Panc1 (cell line): ENCODE measurements around the gene PINK1. TPM values are rescaled to one million over a fixed set of nuclear protein-coding genes. Genes with fewer than 3 reads are reported as not detected.

ENCODE experiments used
- ATAC-seq: fragments of 200-7000 bp; cut with Tn5 transposase; 2 replicates; pipeline ENCODE4 v1.9.1; 2020; ENCODE audit warnings: mild to moderate bottlenecking, moderate library complexity
- Bru-seq: library from RNA; stranded (reverse); fragments of 400-500 nt; gene quantifications from one replicate; lab custom pipeline; 2021; lab: Mats Ljungman, UMichigan
- BruChase-seq, 2 experiments: library from RNA; stranded (reverse); fragments of 400-500 nt; gene quantifications; one replicate each; lab custom pipeline; 2021; lab: Mats Ljungman, UMichigan
- BruUV-seq: library from RNA; stranded (reverse); fragments of 400-500 nt; replicated peaks from 2 replicates; lab custom pipeline; 2021; lab: Mats Ljungman, UMichigan
- CTCF ChIA-PET: fragments of 300-600 bp; sonication (Branson Sonifier 250); formaldehyde crosslinking; loops from one replicate; lab custom pipeline; 2022; ENCODE audit warnings: antibody characterized with exemption; lab: Charles Lee
- POLR2A ChIA-PET: fragments of 300-600 bp; sonication (Branson Sonifier 250); formaldehyde crosslinking; loops from one replicate; lab custom pipeline; 2022; ENCODE audit warnings: antibody characterized with exemption; lab: Charles Lee
- DNase-seq: peaks from one replicate; pipeline ENCODE4 v3.0.0-alpha.2; 2010; ENCODE audit warnings: low read depth, low spot score
- H3K27ac ChIP-seq: 2 replicates; pipeline ENCODE4 v1.5.1; 2011; ENCODE audit warnings: mild to moderate bottlenecking, low read length, inconsistent platforms
- H3K27me3 ChIP-seq: fragments of 200-500 bp; sonication (Bioruptor generic); 2 replicates; pipeline ENCODE4 v1.6.0; 2014; ENCODE audit warnings: low read length, inconsistent platforms; ENCODE audit not compliant: control insufficient read depth, insufficient read depth
- H3K36me3 ChIP-seq: fragments of 200-500 bp; sonication (Bioruptor generic); 2 replicates; pipeline ENCODE4 v1.5.1; 2014; ENCODE audit warnings: inconsistent platforms, mild to moderate bottlenecking, low read length, moderate library complexity; ENCODE audit not compliant: control insufficient read depth, insufficient read depth
- H3K4me1 ChIP-seq: 2 replicates; pipeline ENCODE4 v1.5.1; 2011; ENCODE audit warnings: inconsistent platforms, mild to moderate bottlenecking, low read length, moderate library complexity; ENCODE audit not compliant: control insufficient read depth, insufficient read depth
- H3K4me3 ChIP-seq, 2 experiments: 2 replicates each; pipeline ENCODE4 v1.5.1; 2011 to 2012; ENCODE audit warnings: low read depth in 2 of 2, low read length in 2 of 2, mild to moderate bottlenecking in 2 of 2, inconsistent platforms in 1 of 2, moderate library complexity in 1 of 2
- H3K9me3 ChIP-seq: fragments of 200-500 bp; sonication (Bioruptor generic); 2 replicates; pipeline ENCODE4 v1.5.1; 2014; ENCODE audit warnings: low read depth, mild to moderate bottlenecking, inconsistent platforms, low read length, moderate library complexity; ENCODE audit not compliant: control insufficient read depth, insufficient read depth
- REST ChIP-seq, 2 experiments: IDR thresholded peaks; 2 replicates each; pipeline ENCODE4 v1.6.1; 2011 to 2012; ENCODE audit warnings: low read depth in 2 of 2, control low read depth in 1 of 2, low read length in 1 of 2, mild to moderate bottlenecking in 1 of 2, moderate library complexity in 1 of 2; ENCODE audit not compliant: insufficient read depth in 1 of 2
- SIN3A ChIP-seq: IDR thresholded peaks from 2 replicates; pipeline ENCODE4 v1.6.1; 2012; ENCODE audit warnings: low read depth, mild to moderate bottlenecking, low read length, moderate library complexity, borderline replicate concordance; ENCODE audit not compliant: insufficient read depth
- in situ Hi-C: cut with HindIII; loops from 2 replicates; pipeline ENCODE4 v1.10.0; 2016; ENCODE audit warnings: low sequenced_read_pairs, low pct_unique_long_range_greater_than_20kb
- intact Hi-C: fragments of 100-400 bp; cut with micrococcal nuclease; formaldehyde crosslinking; loops from one replicate; pipeline ENCODE4 v1.10.0; 2022; ENCODE audit not compliant: unreplicated experiment
- long read RNA-seq: library from polyadenylated mRNA; unstranded; transcript quantifications from one replicate; pipeline ENCODE4 v2.0.0, GENCODE V29; 2021; ENCODE audit not compliant: unreplicated experiment
- polyA plus RNA-seq: library from polyadenylated mRNA; unstranded; fragments of >200 nt; gene quantifications from one replicate; pipeline ENCODE4 v1.2.1, GENCODE V29; 2012; ENCODE audit warnings: missing spikeins; ENCODE audit not compliant: insufficient read length
- total RNA-seq: library from RNA; stranded (reverse); gene quantifications from one replicate; pipeline ENCODE4 v1.2.1, GENCODE V29; 2021; ENCODE audit not compliant: unreplicated experiment
- TF ChIP-seq, protein P1 (sequence below): fragments of 450-650 bp; IDR thresholded peaks from 2 replicates; pipeline ENCODE4 v1.5.1; 2017; ENCODE audit warnings: mild to moderate bottlenecking

Gene PINK1
- total RNA-seq (32.1 TPM), Bru-seq, nascent RNA (percentile 50 among the genes with signal in this experiment), BruChase-seq, experiment 1, labeled RNA remaining after a 2-hour chase (percentile 47 among the genes with signal in this experiment), BruChase-seq, experiment 2, labeled RNA remaining after a 6-hour chase (percentile 58 among the genes with signal in this experiment)
- polyA plus RNA-seq: 48.0 TPM
- long read RNA-seq, transcript PINK1-201 (8 exons, 2,660 nt): major isoform, 113 of 154 reads
- long read RNA-seq, partial matches to known transcripts: 20 of 154 reads
- long read RNA-seq, other reads (novel, unspliced or antisense): 21 of 154 reads

DNA sequence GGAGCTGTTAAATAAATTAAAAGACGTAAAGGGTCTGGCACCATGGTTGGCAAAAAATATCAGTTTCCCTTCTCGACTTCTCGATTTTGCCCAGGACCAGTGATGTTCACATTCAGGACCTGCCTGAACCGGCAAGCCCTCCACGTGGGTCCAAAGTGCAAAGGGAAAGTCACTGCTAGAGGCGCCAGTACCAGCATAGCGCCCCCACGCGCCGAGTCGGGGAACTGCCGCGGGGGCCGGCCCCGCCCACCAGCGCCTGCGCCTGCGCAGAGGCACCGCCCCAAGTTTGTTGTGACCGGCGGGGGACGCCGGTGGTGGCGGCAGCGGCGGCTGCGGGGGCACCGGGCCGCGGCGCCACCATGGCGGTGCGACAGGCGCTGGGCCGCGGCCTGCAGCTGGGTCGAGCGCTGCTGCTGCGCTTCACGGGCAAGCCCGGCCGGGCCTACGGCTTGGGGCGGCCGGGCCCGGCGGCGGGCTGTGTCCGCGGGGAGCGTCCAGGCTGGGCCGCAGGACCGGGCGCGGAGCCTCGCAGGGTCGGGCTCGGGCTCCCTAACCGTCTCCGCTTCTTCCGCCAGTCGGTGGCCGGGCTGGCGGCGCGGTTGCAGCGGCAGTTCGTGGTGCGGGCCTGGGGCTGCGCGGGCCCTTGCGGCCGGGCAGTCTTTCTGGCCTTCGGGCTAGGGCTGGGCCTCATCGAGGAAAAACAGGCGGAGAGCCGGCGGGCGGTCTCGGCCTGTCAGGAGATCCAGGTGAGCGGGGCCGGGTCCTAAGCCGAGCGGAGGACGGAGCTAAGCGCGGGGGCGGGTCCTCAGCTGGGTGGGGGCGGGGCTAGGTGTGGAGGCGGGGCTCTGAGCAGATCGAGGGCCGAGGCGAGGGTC is at the start of gene PINK1:
TSS of gene PINK1 (plus strand) at position 269 of the 875 bp plus-strand sequence. CDS start at position 360, 91 bp downstream.
- peak; percentile 93 for ATAC-seq
- BruUV-seq: no TSS peak
- intact Hi-C loops: no loop called here

More for the DNA sequence above, at the start of gene PINK1:
- H3K4me3 ChIP-seq: peak within 1 kb of the TSS; percentile 70 to 81
- no peaks in the 10 kb centered on the region for H3K9me3 ChIP-seq
- H3K36me3 ChIP-seq: no peaks in the 10 kb centered on the region; the same call in 1 of the 2 replicates
- in situ Hi-C loops: no loop called here
- H3K27ac ChIP-seq: peak within 1 kb of the TSS; percentile 73
- ChIA-PET POLR2A (interaction anchor here (0.5 to 0.6 kb wide), 4 partner anchors 120 to 702 kb away, joined by 3 to 10 read pairs (median 5); no protein-coding TSS in a partner anchor), CTCF (interaction anchor here (0.5 to 2.2 kb wide), 8 partner anchors 50 to 1426 kb away, joined by 3 to 18 read pairs (median 4); partner anchors contain the start of gene MUL1)
- H3K27me3 ChIP-seq: no peaks in the 10 kb centered on the region
- H3K4me1 ChIP-seq: peaks cover 15% of the 10 kb centered on the region
- DNase-seq: peak; percentile 39
- TF ChIP-seq, protein P1, sequence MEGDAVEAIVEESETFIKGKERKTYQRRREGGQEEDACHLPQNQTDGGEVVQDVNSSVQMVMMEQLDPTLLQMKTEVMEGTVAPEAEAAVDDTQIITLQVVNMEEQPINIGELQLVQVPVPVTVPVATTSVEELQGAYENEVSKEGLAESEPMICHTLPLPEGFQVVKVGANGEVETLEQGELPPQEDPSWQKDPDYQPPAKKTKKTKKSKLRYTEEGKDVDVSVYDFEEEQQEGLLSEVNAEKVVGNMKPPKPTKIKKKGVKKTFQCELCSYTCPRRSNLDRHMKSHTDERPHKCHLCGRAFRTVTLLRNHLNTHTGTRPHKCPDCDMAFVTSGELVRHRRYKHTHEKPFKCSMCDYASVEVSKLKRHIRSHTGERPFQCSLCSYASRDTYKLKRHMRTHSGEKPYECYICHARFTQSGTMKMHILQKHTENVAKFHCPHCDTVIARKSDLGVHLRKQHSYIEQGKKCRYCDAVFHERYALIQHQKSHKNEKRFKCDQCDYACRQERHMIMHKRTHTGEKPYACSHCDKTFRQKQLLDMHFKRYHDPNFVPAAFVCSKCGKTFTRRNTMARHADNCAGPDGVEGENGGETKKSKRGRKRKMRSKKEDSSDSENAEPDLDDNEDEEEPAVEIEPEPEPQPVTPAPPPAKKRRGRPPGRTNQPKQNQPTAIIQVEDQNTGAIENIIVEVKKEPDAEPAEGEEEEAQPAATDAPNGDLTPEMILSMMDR: peak; percentile 99
- no peak for TF ChIP-seq REST (IDR thresholded peaks at IDR 0.05; ENCODE audit: insufficient read depth in 1 of 2, low read depth in 2 of 2, low read length in 1 of 2)
- TF ChIP-seq SIN3A: peak; percentile 71; the same call in 1 of the 2 replicates
